Esophagus squamous epithelium (tissue), 4 donors: Measurements from ENCODE around the gene NR2C2.

Experiments used
- POLR2A ChIP-seq, 4 donors: fragments of 450-650 bp; IDR thresholded peaks; one replicate each; pipeline ENCODE4 v1.6.1; 2017; ENCODE audit warnings: antibody characterized with exemption in 4 of 4, mild to moderate bottlenecking in 4 of 4, moderate library complexity in 3 of 4
- TF ChIP-seq, protein P1 (sequence below), 6 experiments: fragments of 450-650 bp in 4 of 6; fragments of 200-600 bp in 2 of 6; sonication (generic) in 2 of 6; IDR thresholded peaks; one replicate each; pipeline ENCODE4 v1.5.1; 2016 to 2019; ENCODE audit warnings: antibody characterized with exemption in 6 of 6, mild to moderate bottlenecking in 4 of 6, moderate library complexity in 4 of 6

DNA sequence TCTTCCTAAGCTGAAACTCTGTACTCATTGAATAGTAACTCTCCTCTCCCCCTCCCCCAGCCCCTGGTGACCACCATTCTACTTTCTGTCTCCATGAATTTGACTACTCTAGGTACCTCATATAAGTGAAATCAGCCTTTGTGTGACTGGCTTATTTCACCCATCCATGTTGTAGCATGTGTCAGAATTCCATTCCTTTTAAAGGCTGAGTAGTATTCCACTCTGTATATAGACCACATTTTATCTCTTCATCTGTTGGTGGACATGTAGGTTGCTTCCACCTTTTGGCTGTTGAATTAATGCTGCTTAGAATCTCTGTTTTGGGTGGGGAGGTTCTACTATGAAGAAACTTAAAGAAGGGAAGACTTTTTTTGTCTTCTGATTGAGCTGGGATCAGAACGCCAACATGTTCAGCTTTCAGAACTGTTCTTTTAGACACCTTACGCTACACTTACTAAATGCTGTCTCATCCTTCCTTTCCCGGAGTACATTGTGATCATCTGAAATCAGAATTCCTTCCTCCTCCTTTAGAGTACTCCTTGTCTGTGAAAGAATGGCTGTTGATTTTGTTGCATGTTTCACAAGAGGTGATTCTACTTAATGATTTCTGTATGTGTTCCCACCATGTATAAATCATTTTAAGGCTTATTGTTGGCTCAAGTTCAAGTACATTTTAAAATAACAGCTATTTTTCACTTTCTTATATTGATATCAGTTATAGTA, 67.4 kb downstream of the NR2C2 start:
- no peak for TF ChIP-seq POLR2A (IDR thresholded peaks at IDR 0.05)
- TF ChIP-seq, protein P1, sequence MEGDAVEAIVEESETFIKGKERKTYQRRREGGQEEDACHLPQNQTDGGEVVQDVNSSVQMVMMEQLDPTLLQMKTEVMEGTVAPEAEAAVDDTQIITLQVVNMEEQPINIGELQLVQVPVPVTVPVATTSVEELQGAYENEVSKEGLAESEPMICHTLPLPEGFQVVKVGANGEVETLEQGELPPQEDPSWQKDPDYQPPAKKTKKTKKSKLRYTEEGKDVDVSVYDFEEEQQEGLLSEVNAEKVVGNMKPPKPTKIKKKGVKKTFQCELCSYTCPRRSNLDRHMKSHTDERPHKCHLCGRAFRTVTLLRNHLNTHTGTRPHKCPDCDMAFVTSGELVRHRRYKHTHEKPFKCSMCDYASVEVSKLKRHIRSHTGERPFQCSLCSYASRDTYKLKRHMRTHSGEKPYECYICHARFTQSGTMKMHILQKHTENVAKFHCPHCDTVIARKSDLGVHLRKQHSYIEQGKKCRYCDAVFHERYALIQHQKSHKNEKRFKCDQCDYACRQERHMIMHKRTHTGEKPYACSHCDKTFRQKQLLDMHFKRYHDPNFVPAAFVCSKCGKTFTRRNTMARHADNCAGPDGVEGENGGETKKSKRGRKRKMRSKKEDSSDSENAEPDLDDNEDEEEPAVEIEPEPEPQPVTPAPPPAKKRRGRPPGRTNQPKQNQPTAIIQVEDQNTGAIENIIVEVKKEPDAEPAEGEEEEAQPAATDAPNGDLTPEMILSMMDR (IDR thresholded peaks at IDR 0.05), result no peak
